Uterus (tissue), 2 donors: ENCODE data around the gene CYBRD1.
"Not testable (repeated sequence)": the region's sequence is repeated elsewhere in the genome, so short reads cannot be mapped to it uniquely, and the experiment has no call there.

Experiments used
- POLR2A ChIP-seq, 2 donors: fragments of 450-650 bp; IDR thresholded peaks; one replicate each; pipeline ENCODE4 v1.6.1; 2016; ENCODE audit warnings: antibody characterized with exemption in 2 of 2, mild to moderate bottlenecking in 1 of 2, moderate library complexity in 1 of 2
- TF ChIP-seq, protein P1 (sequence below), 4 experiments: fragments of 200-600 bp in 2 of 4; fragments of 450-650 bp in 2 of 4; sonication (generic) in 2 of 4; IDR thresholded peaks; one replicate each; pipeline ENCODE4 v1.5.1; 2016 to 2019; ENCODE audit warnings: antibody characterized with exemption in 4 of 4, mild to moderate bottlenecking in 2 of 4, moderate library complexity in 1 of 4

- TF ChIP-seq, protein P1, sequence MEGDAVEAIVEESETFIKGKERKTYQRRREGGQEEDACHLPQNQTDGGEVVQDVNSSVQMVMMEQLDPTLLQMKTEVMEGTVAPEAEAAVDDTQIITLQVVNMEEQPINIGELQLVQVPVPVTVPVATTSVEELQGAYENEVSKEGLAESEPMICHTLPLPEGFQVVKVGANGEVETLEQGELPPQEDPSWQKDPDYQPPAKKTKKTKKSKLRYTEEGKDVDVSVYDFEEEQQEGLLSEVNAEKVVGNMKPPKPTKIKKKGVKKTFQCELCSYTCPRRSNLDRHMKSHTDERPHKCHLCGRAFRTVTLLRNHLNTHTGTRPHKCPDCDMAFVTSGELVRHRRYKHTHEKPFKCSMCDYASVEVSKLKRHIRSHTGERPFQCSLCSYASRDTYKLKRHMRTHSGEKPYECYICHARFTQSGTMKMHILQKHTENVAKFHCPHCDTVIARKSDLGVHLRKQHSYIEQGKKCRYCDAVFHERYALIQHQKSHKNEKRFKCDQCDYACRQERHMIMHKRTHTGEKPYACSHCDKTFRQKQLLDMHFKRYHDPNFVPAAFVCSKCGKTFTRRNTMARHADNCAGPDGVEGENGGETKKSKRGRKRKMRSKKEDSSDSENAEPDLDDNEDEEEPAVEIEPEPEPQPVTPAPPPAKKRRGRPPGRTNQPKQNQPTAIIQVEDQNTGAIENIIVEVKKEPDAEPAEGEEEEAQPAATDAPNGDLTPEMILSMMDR (IDR thresholded peaks at IDR 0.05) = not testable (repeated sequence)
- TF ChIP-seq POLR2A (IDR thresholded peaks at IDR 0.05) = not testable (repeated sequence)
Measured at GRCh38 chr2:171497664-171498063, 24.6 kb upstream of the CYBRD1 start.
